ENCODE results near the gene GAB1.
A peak's percentile ranks its signal among the peaks of the same experiment; 100 is the strongest.

GAB1 gene

DNA sequence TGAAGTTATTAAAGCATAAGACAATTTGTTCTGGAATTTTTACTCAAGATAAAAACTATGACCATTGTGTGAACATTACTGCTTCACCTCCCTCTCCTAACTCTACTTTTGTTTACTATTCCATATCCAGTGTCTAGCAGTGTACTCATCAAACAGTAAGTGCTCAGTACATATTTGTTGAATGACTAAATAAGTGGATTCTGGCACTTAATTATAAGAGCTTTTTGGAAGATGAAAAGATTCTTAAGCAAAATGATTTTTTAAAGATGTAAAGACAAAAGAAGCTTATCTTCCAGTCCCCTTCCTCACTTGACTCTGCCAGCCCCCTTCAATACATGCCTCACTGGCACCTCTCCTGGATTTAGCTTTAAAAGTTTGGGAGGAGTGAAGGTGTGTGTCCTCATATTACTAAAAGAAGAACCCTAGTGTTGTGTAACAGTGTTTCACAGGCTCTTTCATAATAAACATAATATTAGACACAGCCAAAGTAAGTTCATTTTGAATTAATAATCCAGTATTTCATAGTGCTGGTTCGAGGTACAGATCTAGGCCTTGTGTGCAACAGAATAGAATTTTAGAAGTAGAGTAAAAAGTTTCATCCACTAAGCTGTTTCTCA is 53.0 kb downstream of the GAB1 start:
- no peak for DNase-seq (ENCODE audit: low spot score)

- DNase-seq (ENCODE audit: low spot score): no peak
Measured at GRCh38 chr4:143390764-143391163, 54.1 kb downstream of the GAB1 start.

- no peak for DNase-seq (ENCODE audit: low spot score)
Measured at GRCh38 chr4:143391261-143391660, 54.6 kb downstream of the GAB1 start.

DNA sequence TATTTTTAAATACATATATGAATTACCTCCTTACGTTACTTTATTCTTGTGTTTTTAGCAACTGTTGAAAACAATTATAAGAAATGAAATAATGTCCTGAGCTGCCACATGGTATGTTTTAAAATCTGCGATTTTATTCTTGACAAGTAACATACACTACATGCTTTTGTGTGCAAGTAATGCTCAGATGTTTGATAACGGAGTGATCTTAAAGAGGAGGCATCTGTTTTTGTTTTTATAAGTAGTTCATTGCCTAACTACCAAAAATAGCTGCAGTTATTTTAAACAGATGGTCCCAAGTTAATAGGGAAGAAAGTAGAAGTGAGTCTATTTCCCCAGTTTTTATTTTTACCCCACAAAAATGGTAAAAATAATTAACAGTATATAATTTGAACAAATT is 55.2 kb downstream of the GAB1 start:
- no peak for DNase-seq (ENCODE audit: low spot score)

GRCh38 chr4:143393195-143393594 is 56.5 kb downstream of the GAB1 start:
- DNase-seq (ENCODE audit: low spot score): no peak

DNA sequence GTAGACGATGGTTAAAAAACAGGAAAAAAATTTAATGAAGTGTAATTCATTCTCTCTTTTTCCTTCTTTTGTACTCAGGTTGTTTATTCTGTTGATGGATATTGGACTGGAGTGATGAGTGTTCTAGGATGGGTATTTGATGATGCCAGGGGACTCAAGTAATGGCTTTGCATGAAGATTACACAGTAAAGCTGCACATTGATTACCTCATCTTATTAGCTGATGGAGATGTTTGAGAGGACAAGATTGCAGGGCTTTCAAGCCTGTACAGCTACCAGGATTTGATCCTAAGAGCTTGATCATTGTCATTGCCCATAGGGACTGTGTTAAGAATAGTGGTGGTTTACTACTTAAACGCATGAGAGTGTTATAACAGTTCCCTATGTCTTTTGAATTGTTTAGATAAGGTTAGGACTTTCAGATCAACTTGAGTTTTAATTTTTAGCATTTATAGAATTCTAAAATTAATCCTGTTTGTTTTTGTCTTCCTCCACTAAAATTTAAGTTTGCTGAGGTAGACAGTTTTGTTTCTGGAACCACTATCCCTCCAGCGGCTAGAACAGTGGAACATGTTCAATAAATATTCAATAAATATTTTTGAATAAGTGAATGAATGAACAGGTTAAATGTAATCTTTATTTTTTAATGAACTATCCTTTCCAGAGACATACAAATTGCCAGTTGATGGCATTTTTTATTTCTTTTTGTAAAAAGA is 58.2 kb downstream of the GAB1 start:
- DNase-seq (ENCODE audit: low spot score): no peak

DNA sequence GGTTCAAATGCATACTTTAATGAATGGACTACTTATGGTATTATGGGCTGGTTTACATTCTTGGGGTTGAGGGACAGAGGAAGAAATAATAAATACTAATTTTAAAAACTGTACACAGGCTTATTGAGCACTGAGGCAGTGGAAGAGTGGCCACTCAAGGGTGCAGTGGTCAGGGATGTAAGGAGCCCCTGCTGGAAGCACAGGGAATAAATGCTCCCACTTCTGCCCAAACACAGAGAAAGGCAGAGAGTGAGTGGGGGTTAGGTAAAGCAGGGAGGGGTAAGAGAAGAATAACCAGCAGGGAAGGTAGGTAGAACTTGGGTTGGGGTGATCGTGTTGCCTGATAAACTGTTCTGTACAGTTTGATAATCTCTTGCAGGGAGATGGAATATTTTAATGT is 60.0 kb downstream of the GAB1 start:
- DNase-seq (ENCODE audit: low spot score): no peak

GRCh38 chr4:143397335-143397734 is 60.7 kb downstream of the GAB1 start:
- no peak for DNase-seq (ENCODE audit: low spot score)

DNA sequence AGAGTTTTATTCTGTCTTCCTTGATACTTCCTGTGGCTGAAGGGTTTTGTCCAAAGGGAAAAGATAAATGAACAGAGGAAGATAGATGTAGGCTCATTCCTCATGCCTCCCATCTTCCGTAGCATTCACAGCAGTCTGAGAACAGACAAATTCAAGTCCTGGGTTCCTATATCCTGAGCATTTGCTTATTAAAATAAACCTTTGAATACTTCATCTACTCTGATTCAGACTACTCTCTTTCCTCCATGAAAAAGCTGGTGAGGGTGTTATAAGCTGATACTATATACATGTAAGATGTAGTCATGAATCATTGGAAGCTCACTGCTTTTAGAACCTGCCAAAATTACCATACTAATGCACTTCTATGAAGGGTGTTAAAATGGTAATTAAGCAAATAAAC is 61.2 kb downstream of the GAB1 start:
- no peak for DNase-seq (ENCODE audit: low spot score)

DNA sequence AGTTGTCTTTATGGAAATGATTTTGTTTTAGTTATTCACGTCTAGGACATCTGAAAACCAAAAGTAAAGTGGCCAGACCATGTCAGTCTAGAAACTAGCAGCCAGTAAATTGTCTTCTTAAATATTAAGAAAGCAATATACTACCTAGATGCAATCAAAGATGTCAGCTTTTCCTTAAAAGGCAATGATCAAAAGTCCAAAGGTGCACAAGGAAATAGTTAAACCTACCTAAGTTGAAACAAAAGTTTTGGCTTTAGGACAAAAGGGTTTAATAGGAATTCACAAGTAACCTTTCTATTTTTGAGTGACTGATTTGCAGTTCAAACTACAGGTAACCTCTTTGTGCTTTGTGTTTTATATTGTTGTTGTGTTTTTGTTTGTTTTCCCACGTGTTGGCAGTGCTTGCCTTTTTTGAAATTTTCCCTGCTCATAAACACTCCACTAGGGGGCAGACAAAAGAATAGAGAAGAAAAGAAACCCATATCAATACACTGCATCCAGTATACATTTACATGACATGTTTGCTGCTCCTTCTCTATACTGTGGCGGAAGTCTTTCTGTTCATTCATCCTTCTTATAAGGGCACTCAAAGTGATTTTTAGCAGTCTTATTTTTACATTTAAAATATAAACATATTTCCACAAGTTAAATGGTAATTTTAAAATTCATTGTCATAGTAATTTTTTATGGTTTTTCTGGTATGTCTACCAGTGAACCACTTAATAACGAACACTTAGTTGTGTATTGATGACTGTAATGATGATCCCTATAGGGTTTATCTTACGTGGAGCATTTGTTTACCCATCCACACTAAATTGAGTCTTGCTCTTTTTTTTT is 62.7 kb downstream of the GAB1 start:
- DNase-seq (ENCODE audit: low spot score): no peak

- DNase-seq (ENCODE audit: low spot score): no peak
Measured at GRCh38 chr4:143400082-143400481, 63.4 kb downstream of the GAB1 start.

DNA sequence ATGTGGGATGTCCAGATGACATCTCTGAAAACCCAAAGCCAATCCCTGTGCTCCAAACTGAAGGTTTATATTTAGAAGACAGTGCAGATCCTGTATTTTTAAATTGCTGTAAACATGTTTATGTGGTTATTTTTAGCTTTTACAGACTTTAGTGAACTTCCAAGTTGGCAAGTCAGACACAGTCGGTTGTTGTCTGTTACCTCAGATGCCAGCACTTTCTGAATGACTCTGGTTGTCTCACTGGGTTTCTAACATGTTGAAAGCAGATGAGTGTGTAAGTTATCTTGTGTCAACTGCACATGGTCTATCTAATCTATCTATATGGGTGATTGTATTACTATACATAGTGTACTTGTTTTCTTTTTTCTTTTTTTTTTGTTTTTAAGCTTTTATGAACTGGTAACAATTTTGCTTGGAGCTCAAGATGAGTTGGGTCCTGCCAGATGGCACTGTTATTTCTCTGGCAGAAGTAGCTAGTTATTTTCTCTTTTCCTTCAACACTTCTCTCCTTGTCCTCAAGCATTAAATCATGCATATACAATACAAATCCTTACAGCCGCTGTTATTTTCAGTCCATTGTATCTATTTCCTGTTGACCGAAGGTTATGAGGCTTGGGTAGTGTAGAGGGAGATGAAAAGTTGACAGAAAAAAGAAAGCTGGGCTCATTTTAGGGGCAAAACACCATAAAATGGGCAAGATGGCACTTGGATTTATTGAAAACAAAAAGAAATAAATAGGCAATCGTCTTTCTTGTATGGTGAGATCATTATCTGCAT is 66.3 kb downstream of the GAB1 start:
- DNase-seq (ENCODE audit: low spot score): peak; percentile 35

DNA sequence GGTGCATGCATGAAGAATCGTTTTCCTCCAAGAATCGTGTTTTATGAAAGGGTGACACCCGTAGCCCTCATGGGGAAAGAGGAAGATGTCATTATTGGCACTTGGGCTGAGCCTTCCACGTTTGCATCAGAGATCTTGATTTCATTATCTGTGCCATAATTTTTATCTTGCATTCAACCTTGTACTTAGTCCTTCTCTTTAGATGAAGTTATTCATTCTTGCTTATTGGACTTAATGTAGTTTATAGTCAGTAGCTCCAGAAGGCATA is 66.8 kb downstream of the GAB1 start:
- DNase-seq (ENCODE audit: low spot score): no peak

DNA sequence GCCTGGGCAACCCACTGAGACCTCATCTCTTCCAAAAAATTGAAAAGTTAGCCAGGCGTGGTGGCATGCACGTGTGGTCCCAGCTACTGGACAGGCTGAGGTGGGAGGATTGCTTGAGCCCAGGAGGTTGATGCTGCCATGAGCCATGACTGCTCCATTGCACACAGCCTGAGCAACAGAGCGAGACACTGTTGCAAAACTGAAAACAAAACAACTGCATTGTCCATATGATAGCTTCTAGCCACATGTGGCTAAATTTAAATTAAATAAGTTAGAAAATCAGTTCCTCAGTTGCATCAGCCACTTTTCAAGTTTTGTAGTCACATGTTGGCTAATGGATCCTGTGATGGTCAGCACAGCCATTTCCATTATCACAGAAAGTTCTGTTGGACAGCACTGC is 67.9 kb downstream of the GAB1 start:
- no peak for DNase-seq (ENCODE audit: low spot score)

DNA sequence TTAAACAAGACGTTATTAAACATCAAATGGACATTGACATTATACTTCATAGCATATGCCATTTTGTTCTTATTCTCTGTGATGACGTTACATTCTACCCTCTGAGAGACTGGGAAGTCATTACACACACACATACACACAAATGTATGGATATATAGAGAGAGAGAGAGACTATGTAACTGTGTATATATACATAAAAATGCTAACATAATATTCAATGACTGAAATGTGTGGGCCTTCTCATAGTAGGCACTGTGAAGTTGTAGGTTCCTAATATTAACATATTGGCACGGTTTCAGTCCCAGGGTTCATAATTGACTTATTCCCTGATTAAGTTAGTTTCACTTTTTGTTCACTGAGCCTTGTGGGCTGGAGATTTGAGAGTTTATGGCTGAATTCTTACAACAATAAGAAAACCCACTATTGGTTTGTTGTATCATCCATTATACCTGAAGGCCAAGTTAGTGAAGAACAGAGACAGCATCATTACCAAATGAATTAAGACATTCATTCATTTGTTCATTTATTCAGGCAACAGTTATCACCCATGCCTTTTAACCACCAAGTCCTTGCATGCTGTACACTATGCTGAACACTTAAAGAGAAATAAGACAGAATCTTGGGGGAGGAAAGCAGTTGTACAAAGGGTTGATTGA is 68.5 kb downstream of the GAB1 start:
- DNase-seq (ENCODE audit: low spot score): no peak

DNA sequence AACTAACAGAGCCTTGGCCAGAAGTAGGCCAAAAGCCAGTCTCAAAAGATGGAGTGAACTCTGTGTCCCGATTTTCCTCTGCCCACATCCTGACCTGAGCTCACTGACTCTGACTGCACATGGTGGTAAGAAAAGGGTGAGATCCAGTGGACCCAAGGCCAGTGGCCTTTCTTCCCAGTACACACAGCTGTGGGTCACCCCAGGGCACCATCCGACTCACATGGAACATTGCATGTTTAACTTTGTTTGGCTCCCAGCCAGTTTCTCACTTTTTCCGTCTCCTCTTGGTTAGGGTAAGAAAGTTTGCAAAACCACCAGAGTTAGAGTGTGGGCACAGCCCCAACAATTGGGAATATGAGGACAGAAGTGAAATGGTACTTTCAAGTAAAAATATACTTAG is 69.8 kb downstream of the GAB1 start:
- no peak for DNase-seq (ENCODE audit: low spot score)

- DNase-seq (ENCODE audit: low spot score): no peak
Measured at GRCh38 chr4:143407474-143407873, 70.8 kb downstream of the GAB1 start.

DNA sequence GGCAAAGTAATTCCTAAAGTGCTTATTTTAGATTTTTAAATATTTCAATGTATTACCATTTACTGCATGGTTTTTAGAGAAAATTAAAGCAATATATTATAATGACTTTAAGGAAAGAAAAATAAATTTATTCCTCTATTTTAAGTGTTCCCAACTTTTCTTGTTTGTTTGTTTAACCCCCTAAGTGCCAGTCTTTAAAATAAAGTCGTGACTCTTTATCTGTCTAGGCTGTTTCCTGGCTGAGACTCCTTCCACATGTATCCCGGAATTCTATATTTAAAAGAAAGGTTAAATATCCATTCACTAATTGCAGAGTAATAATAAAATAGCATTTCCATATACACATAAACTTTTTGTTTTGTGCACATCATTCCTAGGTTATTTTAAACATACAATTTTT is 71.2 kb downstream of the GAB1 start:
- DNase-seq (ENCODE audit: low spot score): no peak

DNA sequence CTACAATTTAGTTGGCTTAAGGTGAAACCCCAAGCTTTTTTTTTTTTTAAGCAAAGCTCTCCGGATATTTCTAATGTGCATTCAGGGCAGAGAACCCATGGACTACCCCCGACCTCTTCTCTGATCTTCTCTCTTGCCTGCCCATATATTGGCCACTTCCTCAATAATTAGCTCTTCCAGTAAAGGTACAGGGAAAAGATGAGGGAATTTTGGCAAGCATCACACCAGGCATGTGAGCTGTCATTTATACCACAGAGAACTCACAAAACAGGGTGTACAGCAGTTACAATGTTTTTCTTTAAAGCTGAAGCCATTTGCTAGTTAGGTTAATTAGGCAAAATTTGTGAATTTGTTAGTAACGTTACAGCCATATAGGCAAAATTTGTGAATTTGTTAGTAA is 73.3 kb downstream of the GAB1 start:
- DNase-seq (ENCODE audit: low spot score): no peak

GRCh38 chr4:143411527-143412419 is 75.1 kb downstream of the GAB1 start:
- DNase-seq (ENCODE audit: low spot score): peak; percentile 96

DNA sequence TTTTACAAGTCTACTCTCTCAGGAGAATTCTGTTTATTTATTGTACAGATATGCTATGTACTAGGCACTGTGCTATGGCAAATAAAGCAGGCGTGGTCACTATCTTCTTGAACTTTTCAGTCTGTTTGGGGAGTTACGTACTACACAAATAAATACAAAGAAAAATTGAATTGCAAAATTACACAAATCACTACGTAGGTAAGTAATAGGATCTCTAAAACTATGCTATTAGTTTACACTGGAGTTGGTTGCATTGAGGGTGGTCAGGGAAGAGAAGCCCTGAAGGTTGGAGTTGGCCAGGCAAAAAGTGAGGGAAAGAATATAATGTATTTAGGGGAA is 75.7 kb downstream of the GAB1 start:
- DNase-seq (ENCODE audit: low spot score): no peak
